ENCODE data around the gene ARHGEF2.

ARHGEF2 gene

DNA sequence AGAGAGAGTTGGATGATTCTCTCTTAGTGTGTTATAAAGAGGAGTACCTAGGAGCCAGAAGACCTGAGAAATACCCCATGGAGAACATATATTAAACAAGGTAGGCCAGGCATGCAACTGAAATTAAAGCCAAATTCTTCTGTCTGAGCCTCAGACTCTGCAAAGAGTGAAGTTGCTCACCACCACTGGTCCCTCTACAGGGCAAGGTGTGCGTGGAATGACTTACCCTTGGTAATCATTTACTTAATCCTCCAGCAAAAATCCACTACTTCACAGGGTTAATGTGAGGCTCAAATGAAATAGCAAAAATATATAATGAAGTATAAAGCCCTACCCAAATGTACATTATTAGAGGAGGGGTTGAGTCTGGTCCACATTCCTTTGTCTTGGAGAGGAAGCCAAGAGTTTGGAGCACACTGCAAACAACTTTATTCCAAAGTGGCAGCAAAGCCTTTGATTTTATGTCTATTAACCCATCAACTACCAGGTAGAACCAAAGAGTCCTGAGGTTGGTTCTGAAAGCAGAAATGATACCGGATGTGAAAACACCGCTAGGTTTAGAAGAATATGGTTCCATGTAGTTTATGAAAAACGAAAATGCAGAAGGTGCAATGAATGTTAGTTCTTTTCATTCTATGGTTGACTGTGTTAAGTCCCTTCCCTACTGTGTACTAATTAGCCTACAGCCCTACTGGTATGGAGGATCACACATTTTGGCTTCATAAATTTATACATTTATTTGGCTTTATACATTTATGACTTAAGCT is 33.9 kb upstream of the ARHGEF2 start:
- no peak for DNase-seq
- peaks cover 60% of the 10 kb centered on the region for H3K36me3 ChIP-seq (ENCODE audit: control insufficient read depth, insufficient read depth, low read length)
- H3K9me3 ChIP-seq (ENCODE audit: control insufficient read depth, low read length), result no peaks in the 10 kb centered on the region
- H3K27ac ChIP-seq (ENCODE audit: insufficient read depth, low read length, poor library complexity, severe bottlenecking), result no peak overlapping the region
- no peaks in the 10 kb centered on the region for H3K27me3 ChIP-seq (replicated peaks; ENCODE audit: control insufficient read depth, insufficient read depth, low read length, poor library complexity, severe bottlenecking)
- no peak overlapping the region for H3K4me3 ChIP-seq (ENCODE audit: insufficient read depth, low read depth, low read length, poor library complexity, severe bottlenecking)
- H3K4me1 ChIP-seq (ENCODE audit: control insufficient read depth, insufficient read depth, low read length, poor library complexity, severe bottlenecking), result no peaks in the 10 kb centered on the region

GRCh38 chr1:156009404-156009803 is 31.1 kb upstream of the ARHGEF2 start:
- H3K4me1 ChIP-seq (ENCODE audit: control insufficient read depth, insufficient read depth, low read length, poor library complexity, severe bottlenecking), result peaks cover 10% of the 10 kb centered on the region
- DNase-seq, result no peak
- no peak overlapping the region for H3K4me3 ChIP-seq (ENCODE audit: insufficient read depth, low read depth, low read length, poor library complexity, severe bottlenecking)
- H3K9me3 ChIP-seq (ENCODE audit: control insufficient read depth, low read length), result no peaks in the 10 kb centered on the region
- H3K36me3 ChIP-seq (ENCODE audit: control insufficient read depth, insufficient read depth, low read length), result peaks cover 53% of the 10 kb centered on the region
- H3K27me3 ChIP-seq (replicated peaks; ENCODE audit: control insufficient read depth, insufficient read depth, low read length, poor library complexity, severe bottlenecking), result no peaks in the 10 kb centered on the region
- H3K27ac ChIP-seq (ENCODE audit: insufficient read depth, low read length, poor library complexity, severe bottlenecking), result no peak overlapping the region

GRCh38 chr1:156006666-156007376 is 28.5 kb upstream of the ARHGEF2 start:
- Histone ChIP-seq H3K9me3 (ENCODE audit: control insufficient read depth, low read length) (no peaks in the 10 kb centered on the region), H3K4me3 (ENCODE audit: insufficient read depth, low read depth, low read length, poor library complexity, severe bottlenecking) (no peak overlapping the region), H3K36me3 (ENCODE audit: control insufficient read depth, insufficient read depth, low read length) (peaks cover 33% of the 10 kb centered on the region), H3K27ac (ENCODE audit: insufficient read depth, low read length, poor library complexity, severe bottlenecking) (no peak overlapping the region), H3K4me1 (ENCODE audit: control insufficient read depth, insufficient read depth, low read length, poor library complexity, severe bottlenecking) (peaks cover 10% of the 10 kb centered on the region), H3K27me3 (replicated peaks; ENCODE audit: control insufficient read depth, insufficient read depth, low read length, poor library complexity, severe bottlenecking) (no peaks in the 10 kb centered on the region)
- no peak for DNase-seq

DNA sequence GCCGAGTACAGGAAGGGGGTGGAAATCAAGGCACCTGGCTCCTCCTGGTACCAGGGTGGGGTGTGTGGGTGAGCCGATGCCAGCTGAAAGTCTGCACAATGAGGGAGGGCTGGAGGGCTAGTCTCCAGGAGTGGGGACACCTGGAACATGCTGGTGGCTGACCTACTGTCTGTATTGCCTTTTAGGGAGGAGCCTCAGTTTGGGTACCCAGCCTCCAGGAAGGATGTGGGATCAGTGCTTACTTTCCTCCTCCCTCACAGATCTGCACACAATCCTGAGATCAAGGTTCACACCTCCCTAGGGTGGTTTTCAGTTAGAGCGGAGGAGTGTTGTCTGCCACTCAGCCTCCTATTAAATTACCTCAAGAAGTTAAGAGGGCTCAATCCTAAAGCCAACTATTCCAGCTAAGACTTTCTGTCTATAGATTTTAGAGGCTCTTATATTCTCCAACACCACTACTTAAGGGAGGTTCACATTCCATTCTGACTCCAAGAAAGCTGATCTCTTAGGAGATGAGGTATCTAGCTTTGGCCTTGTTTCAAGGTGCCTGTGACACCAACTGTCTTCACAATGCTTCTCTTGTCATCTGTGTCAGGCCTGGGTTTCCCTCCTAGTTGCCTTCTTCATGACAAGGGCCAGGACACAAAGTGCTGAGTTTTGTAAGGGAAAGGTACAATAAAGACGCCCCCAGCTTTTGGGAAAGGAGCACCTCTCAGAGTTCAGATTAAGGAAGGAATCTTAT is 26.7 kb upstream of the ARHGEF2 start:
- H3K9me3 ChIP-seq (ENCODE audit: control insufficient read depth, low read length), result no peaks in the 10 kb centered on the region
- H3K27ac ChIP-seq (ENCODE audit: insufficient read depth, low read length, poor library complexity, severe bottlenecking), result peak overlapping the region; percentile 31
- peaks cover 10% of the 10 kb centered on the region for H3K4me1 ChIP-seq (ENCODE audit: control insufficient read depth, insufficient read depth, low read length, poor library complexity, severe bottlenecking)
- peak in 1 of 3 donors; percentile 4 for DNase-seq
- H3K4me3 ChIP-seq (ENCODE audit: insufficient read depth, low read depth, low read length, poor library complexity, severe bottlenecking), result no peak overlapping the region
- no peaks in the 10 kb centered on the region for H3K27me3 ChIP-seq (replicated peaks; ENCODE audit: control insufficient read depth, insufficient read depth, low read length, poor library complexity, severe bottlenecking)
- H3K36me3 ChIP-seq (ENCODE audit: control insufficient read depth, insufficient read depth, low read length), result peaks cover 15% of the 10 kb centered on the region

DNA sequence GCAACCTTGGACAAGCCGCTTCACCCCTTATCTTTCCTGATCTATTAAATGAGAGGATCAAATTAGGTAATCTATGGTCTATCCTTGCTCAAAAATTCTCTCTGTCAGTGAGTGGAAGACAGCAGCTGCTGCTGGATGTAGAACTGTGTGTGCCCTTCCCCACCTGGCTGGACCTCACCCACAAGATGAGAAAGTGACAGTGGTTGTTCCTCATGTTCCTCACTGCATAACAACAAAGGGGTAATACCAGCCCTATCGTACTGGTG is 25.5 kb upstream of the ARHGEF2 start:
- DNase-seq, result no peak
- Histone ChIP-seq H3K27me3 (replicated peaks; ENCODE audit: control insufficient read depth, insufficient read depth, low read length, poor library complexity, severe bottlenecking) (no peaks in the 10 kb centered on the region), H3K4me3 (ENCODE audit: insufficient read depth, low read depth, low read length, poor library complexity, severe bottlenecking) (no peak overlapping the region), H3K27ac (ENCODE audit: insufficient read depth, low read length, poor library complexity, severe bottlenecking) (no peak overlapping the region), H3K9me3 (ENCODE audit: control insufficient read depth, low read length) (no peaks in the 10 kb centered on the region), H3K4me1 (ENCODE audit: control insufficient read depth, insufficient read depth, low read length, poor library complexity, severe bottlenecking) (peaks cover 10% of the 10 kb centered on the region), H3K36me3 (ENCODE audit: control insufficient read depth, insufficient read depth, low read length) (peaks cover 6% of the 10 kb centered on the region)

GRCh38 chr1:156002188-156002911 is 24.0 kb upstream of the ARHGEF2 start:
- H3K9me3 ChIP-seq (ENCODE audit: control insufficient read depth, low read length), result no peaks in the 10 kb centered on the region
- no peak overlapping the region for H3K4me3 ChIP-seq (ENCODE audit: insufficient read depth, low read depth, low read length, poor library complexity, severe bottlenecking)
- peaks cover 6% of the 10 kb centered on the region for H3K36me3 ChIP-seq (ENCODE audit: control insufficient read depth, insufficient read depth, low read length)
- no peak overlapping the region for H3K27ac ChIP-seq (ENCODE audit: insufficient read depth, low read length, poor library complexity, severe bottlenecking)
- no peak for DNase-seq
- peaks cover 10% of the 10 kb centered on the region for H3K4me1 ChIP-seq (ENCODE audit: control insufficient read depth, insufficient read depth, low read length, poor library complexity, severe bottlenecking)
- H3K27me3 ChIP-seq (replicated peaks; ENCODE audit: control insufficient read depth, insufficient read depth, low read length, poor library complexity, severe bottlenecking), result no peaks in the 10 kb centered on the region

DNA sequence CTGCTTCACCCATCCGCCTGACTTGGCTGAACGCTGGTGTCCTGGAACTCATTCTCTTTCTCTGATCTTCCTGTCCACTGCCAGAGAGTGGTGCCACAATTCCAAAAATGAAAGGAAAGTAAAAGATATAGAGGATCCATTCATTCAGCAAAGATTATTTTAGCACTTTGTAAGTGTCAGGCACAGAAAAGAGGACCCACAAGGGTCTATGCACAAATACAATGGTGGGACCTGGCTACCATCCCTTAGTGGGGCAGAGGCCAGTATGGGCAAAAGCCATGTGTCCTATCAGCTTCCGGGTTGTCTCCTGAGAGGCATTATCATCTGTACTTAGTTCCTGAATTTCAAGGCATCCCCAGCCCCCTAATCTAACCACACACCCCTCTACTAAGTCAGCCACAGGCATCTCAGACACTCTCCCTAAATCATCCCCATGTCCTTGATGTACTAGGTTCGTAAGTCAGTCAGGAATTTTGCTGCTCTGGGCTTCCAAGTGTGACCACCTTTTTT is 23.4 kb upstream of the ARHGEF2 start:
- no peaks in the 10 kb centered on the region for H3K9me3 ChIP-seq (ENCODE audit: control insufficient read depth, low read length)
- DNase-seq, result no peak
- H3K36me3 ChIP-seq (ENCODE audit: control insufficient read depth, insufficient read depth, low read length), result peaks cover 1% of the 10 kb centered on the region
- no peak overlapping the region for H3K27ac ChIP-seq (ENCODE audit: insufficient read depth, low read length, poor library complexity, severe bottlenecking)
- peaks cover 10% of the 10 kb centered on the region for H3K4me1 ChIP-seq (ENCODE audit: control insufficient read depth, insufficient read depth, low read length, poor library complexity, severe bottlenecking)
- H3K4me3 ChIP-seq (ENCODE audit: insufficient read depth, low read depth, low read length, poor library complexity, severe bottlenecking), result no peak overlapping the region
- no peaks in the 10 kb centered on the region for H3K27me3 ChIP-seq (replicated peaks; ENCODE audit: control insufficient read depth, insufficient read depth, low read length, poor library complexity, severe bottlenecking)

DNA sequence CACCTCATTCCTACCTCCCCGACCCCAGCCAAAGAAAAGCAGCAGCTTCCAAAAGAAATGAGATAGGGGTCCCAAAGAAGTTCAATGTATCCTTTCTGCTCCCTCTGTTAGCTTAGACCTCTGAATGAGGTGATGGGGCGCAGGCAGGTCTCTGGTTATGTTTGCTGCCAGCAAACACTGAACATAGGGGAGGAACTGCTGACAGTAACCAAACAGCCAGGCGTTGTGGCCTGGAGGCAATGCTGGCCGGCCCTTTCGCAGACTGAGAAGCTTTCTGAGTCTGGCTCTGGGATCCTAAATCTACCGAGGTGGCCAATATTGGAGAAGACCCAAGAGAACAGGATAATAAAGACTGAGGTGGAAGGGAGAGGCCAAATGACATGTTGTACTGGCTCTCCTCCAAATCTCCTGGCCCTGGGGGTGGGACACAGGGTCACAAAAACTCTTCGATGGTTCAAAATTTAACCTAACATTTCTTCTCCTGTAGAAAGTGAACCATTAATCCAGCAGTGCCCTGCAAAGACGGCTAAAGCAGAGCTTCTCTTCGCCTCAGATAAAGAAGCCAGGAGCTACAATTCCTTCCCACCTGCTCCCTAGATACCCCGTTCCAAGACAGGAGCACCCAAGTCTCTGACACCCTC is 22.8 kb upstream of the ARHGEF2 start:
- H3K4me3 ChIP-seq (ENCODE audit: insufficient read depth, low read depth, low read length, poor library complexity, severe bottlenecking), result no peak overlapping the region
- no peak overlapping the region for H3K27ac ChIP-seq (ENCODE audit: insufficient read depth, low read length, poor library complexity, severe bottlenecking)
- H3K4me1 ChIP-seq (ENCODE audit: control insufficient read depth, insufficient read depth, low read length, poor library complexity, severe bottlenecking), result peaks cover 10% of the 10 kb centered on the region
- H3K36me3 ChIP-seq (ENCODE audit: control insufficient read depth, insufficient read depth, low read length), result no peaks in the 10 kb centered on the region
- H3K27me3 ChIP-seq (replicated peaks; ENCODE audit: control insufficient read depth, insufficient read depth, low read length, poor library complexity, severe bottlenecking), result no peaks in the 10 kb centered on the region
- H3K9me3 ChIP-seq (ENCODE audit: control insufficient read depth, low read length), result no peaks in the 10 kb centered on the region
- DNase-seq, result no peak

DNA sequence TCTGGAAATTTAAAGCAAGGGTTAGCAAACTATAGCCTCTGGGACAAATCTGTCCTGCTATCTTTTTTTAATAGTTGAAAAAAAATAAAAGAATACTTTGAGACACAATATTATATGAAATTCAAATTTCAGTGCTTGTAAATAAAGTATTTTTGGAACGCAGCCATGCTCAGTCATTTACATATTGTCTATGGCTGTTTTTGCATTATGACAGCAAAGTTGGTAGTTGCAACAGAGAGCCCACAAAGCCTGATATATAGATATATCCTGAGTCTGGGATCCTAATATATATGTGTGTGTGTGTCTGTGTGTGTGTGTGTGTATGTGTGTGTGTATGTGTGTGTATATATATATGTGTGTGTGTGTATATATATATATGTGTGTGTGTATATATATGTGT is 21.6 kb upstream of the ARHGEF2 start:
- H3K4me1 ChIP-seq (ENCODE audit: control insufficient read depth, insufficient read depth, low read length, poor library complexity, severe bottlenecking), result peaks cover 5% of the 10 kb centered on the region
- DNase-seq, result no peak
- no peaks in the 10 kb centered on the region for H3K27me3 ChIP-seq (replicated peaks; ENCODE audit: control insufficient read depth, insufficient read depth, low read length, poor library complexity, severe bottlenecking)
- no peak overlapping the region for H3K27ac ChIP-seq (ENCODE audit: insufficient read depth, low read length, poor library complexity, severe bottlenecking)
- no peaks in the 10 kb centered on the region for H3K9me3 ChIP-seq (ENCODE audit: control insufficient read depth, low read length)
- H3K4me3 ChIP-seq (ENCODE audit: insufficient read depth, low read depth, low read length, poor library complexity, severe bottlenecking), result no peak overlapping the region
- H3K36me3 ChIP-seq (ENCODE audit: control insufficient read depth, insufficient read depth, low read length), result no peaks in the 10 kb centered on the region
